ENCODE results near the gene SYNGR2. TPM values are rescaled to one million over a fixed set of nuclear protein-coding genes. Genes with fewer than 3 reads are reported as not detected.

SYNGR2 gene
- total and polyA plus RNA-seq, 2 experiments from 2014 or later, result 46.9 to 61.6 TPM

DNA sequence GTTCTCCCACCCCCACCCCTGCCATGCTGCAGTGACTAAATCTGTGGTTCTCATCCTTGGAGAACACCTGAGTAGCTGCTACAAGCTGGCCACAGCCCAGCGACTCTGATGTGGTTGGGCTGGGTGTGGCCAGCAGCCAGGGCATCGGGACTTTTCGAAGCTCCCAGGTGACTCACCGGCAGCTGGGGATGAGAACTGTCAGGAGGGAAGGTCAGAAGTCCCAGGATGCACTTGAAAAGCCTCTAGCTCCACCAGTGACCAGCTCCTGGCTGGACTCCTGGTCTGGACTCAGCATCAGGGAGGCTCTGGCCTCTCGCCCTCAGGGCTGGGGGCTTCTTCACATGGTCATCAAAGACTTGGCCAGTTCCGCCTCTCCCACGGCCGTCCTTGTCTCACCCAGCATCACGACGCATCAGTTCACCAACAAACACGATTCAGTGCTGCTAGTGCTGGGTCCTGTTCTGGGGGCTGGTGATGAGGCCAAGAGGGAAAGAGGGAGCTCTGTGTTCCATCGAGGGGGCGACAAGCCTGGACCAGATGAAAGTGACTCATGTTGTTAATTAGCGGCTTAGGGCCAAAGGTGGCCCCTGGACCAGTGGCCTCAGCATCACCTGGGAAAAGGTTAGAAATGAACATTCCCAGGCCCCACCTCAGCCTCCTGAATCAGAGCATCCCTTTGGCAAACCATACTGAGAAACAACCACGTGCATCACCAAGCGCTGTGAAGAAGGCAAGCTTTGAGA is 26.1 kb upstream of the SYNGR2 start:
- DNase-seq (ENCODE audit: low spot score) (no peak), ATAC-seq (no peak)
- no peak overlapping the region for H3K4me3 Mint-ChIP-seq
- H3K36me3 Mint-ChIP-seq (ENCODE audit: low read depth), result no peaks in the 10 kb centered on the region
- Histone ChIP-seq H3F3A (replicated peaks; ENCODE audit: low read depth) (0 out of 2 replicates have a peak, but pooled peaks cover 8% of the 10 kb centered on the region), H2AFZ (no peak overlapping the region), H3K79me2 (replicated peaks; ENCODE audit: insufficient read depth) (no peaks in the 10 kb centered on the region), H3K4me2 (no peak overlapping the region), H4K20me1 (replicated peaks; ENCODE audit: insufficient read depth) (no peaks in the 10 kb centered on the region), H3K9me2 (ENCODE audit: insufficient read depth) (no peaks in the 10 kb centered on the region), H3K27ac (ENCODE audit: low read depth) (no peak overlapping the region), H3K4me1 (ENCODE audit: insufficient read depth) (peaks cover 5% of the 10 kb centered on the region; the same call in 1 of the 2 replicates), H3K4me3 (no peak overlapping the region), H3K27me3 (ENCODE audit: insufficient read depth) (0 out of 2 replicates have a peak, but pooled peaks cover 3% of the 10 kb centered on the region), H3K36me3 (ENCODE audit: insufficient read depth) (no peaks in the 10 kb centered on the region)
- H3K4me1 Mint-ChIP-seq, result peaks cover 7% of the 10 kb centered on the region; the same call in 2 of the 3 replicates
- TF ChIP-seq, protein P1, sequence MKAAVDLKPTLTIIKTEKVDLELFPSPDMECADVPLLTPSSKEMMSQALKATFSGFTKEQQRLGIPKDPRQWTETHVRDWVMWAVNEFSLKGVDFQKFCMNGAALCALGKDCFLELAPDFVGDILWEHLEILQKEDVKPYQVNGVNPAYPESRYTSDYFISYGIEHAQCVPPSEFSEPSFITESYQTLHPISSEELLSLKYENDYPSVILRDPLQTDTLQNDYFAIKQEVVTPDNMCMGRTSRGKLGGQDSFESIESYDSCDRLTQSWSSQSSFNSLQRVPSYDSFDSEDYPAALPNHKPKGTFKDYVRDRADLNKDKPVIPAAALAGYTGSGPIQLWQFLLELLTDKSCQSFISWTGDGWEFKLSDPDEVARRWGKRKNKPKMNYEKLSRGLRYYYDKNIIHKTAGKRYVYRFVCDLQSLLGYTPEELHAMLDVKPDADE (IDR thresholded peaks at IDR 0.05), result no peak
- no peak for TF ChIP-seq ZNF114 (CRISPR knock-in tag; IDR thresholded peaks at IDR 0.05)
- no peak for TF ChIP-seq POLR2AphosphoS5 (IDR thresholded peaks at IDR 0.05; ENCODE audit: low read depth)
- TF ChIP-seq CREB1 (CRISPR knock-in tag; IDR thresholded peaks at IDR 0.05; ENCODE audit: low read depth), result no peak
- no peak for TF ChIP-seq EZH2phosphoT487 (IDR thresholded peaks at IDR 0.05; ENCODE audit: unreplicated experiment)
- TF ChIP-seq ZNF331 (CRISPR knock-in tag; IDR thresholded peaks at IDR 0.05; ENCODE audit: low read depth), result no peak
- no peak for TF ChIP-seq NANOG (IDR thresholded peaks at IDR 0.05; ENCODE audit: borderline replicate concordance)
- TF ChIP-seq STAT1 (IDR thresholded peaks at IDR 0.05; ENCODE audit: unreplicated experiment), result no peak
- H3K27ac Mint-ChIP-seq, result no peak overlapping the region
- peaks cover 6% of the 10 kb centered on the region for H3K27me3 Mint-ChIP-seq (ENCODE audit: insufficient read depth, low read depth, poor library complexity)
- no peaks in the 10 kb centered on the region for H3K9me3 Mint-ChIP-seq

GRCh38 chr17:78143214-78144146 is 24.9 kb upstream of the SYNGR2 start:
- Mint-ChIP-seq H3K27ac (no peak overlapping the region), H3K36me3 (ENCODE audit: low read depth) (no peaks in the 10 kb centered on the region), H3K4me1 (peaks cover 7% of the 10 kb centered on the region; the same call in 2 of the 3 replicates), H3K4me3 (no peak overlapping the region), H3K27me3 (ENCODE audit: insufficient read depth, low read depth, poor library complexity) (peaks cover 7% of the 10 kb centered on the region), H3K9me3 (no peaks in the 10 kb centered on the region)
- Histone ChIP-seq H3K36me3 (ENCODE audit: insufficient read depth) (no peaks in the 10 kb centered on the region), H3K79me2 (replicated peaks; ENCODE audit: insufficient read depth) (no peaks in the 10 kb centered on the region), H3K9me2 (ENCODE audit: insufficient read depth) (no peaks in the 10 kb centered on the region), H4K20me1 (replicated peaks; ENCODE audit: insufficient read depth) (no peaks in the 10 kb centered on the region), H3K4me2 (no peak overlapping the region), H3K27ac (ENCODE audit: low read depth) (no peak overlapping the region), H2AFZ (no peak overlapping the region), H3K4me1 (ENCODE audit: insufficient read depth) (peaks cover 5% of the 10 kb centered on the region; the same call in 1 of the 2 replicates), H3K4me3 (no peak overlapping the region), H3F3A (replicated peaks; ENCODE audit: low read depth) (0 out of 2 replicates have a peak, but pooled peaks cover 4% of the 10 kb centered on the region), H3K27me3 (ENCODE audit: insufficient read depth) (0 out of 2 replicates have a peak, but pooled peaks cover 3% of the 10 kb centered on the region)
- DNase-seq (ENCODE audit: low spot score), result no peak
- ATAC-seq, result no peak
- TF ChIP-seq CREB1 (CRISPR knock-in tag; IDR thresholded peaks at IDR 0.05; ENCODE audit: low read depth), result no peak
- no peak for TF ChIP-seq EZH2phosphoT487 (IDR thresholded peaks at IDR 0.05; ENCODE audit: unreplicated experiment)
- no peak for TF ChIP-seq POLR2AphosphoS5 (IDR thresholded peaks at IDR 0.05; ENCODE audit: low read depth)
- no peak for TF ChIP-seq ZNF114 (CRISPR knock-in tag; IDR thresholded peaks at IDR 0.05)
- TF ChIP-seq, protein P2, sequence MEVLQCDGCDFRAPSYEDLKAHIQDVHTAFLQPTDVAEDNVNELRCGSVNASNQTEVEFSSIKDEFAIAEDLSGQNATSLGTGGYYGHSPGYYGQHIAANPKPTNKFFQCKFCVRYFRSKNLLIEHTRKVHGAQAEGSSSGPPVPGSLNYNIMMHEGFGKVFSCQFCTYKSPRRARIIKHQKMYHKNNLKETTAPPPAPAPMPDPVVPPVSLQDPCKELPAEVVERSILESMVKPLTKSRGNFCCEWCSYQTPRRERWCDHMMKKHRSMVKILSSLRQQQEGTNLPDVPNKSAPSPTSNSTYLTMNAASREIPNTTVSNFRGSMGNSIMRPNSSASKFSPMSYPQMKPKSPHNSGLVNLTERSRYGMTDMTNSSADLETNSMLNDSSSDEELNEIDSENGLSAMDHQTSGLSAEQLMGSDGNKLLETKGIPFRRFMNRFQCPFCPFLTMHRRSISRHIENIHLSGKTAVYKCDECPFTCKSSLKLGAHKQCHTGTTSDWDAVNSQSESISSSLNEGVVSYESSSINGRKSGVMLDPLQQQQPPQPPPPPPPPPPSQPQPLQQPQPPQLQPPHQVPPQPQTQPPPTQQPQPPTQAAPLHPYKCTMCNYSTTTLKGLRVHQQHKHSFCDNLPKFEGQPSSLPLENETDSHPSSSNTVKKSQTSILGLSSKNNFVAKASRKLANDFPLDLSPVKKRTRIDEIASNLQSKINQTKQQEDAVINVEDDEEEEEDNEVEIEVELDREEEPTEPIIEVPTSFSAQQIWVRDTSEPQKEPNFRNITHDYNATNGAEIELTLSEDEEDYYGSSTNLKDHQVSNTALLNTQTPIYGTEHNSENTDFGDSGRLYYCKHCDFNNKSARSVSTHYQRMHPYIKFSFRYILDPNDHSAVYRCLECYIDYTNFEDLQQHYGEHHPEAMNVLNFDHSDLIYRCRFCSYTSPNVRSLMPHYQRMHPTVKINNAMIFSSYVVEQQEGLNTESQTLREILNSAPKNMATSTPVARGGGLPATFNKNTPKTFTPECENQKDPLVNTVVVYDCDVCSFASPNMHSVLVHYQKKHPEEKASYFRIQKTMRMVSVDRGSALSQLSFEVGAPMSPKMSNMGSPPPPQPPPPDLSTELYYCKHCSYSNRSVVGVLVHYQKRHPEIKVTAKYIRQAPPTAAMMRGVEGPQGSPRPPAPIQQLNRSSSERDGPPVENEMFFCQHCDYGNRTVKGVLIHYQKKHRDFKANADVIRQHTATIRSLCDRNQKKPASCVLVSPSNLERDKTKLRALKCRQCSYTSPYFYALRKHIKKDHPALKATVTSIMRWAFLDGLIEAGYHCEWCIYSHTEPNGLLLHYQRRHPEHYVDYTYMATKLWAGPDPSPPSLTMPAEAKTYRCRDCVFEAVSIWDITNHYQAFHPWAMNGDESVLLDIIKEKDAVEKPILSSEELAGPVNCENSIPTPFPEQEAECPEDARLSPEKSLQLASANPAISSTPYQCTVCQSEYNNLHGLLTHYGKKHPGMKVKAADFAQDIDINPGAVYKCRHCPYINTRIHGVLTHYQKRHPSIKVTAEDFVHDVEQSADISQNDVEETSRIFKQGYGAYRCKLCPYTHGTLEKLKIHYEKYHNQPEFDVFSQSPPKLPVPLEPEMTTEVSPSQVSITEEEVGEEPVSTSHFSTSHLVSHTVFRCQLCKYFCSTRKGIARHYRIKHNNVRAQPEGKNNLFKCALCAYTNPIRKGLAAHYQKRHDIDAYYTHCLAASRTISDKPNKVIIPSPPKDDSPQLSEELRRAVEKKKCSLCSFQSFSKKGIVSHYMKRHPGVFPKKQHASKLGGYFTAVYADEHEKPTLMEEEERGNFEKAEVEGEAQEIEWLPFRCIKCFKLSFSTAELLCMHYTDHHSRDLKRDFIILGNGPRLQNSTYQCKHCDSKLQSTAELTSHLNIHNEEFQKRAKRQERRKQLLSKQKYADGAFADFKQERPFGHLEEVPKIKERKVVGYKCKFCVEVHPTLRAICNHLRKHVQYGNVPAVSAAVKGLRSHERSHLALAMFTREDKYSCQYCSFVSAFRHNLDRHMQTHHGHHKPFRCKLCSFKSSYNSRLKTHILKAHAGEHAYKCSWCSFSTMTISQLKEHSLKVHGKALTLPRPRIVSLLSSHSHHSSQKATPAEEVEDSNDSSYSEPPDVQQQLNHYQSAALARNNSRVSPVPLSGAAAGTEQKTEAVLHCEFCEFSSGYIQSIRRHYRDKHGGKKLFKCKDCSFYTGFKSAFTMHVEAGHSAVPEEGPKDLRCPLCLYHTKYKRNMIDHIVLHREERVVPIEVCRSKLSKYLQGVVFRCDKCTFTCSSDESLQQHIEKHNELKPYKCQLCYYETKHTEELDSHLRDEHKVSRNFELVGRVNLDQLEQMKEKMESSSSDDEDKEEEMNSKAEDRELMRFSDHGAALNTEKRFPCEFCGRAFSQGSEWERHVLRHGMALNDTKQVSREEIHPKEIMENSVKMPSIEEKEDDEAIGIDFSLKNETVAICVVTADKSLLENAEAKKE (CRISPR knock-in tag; IDR thresholded peaks at IDR 0.05), result no peak
- TF ChIP-seq JUNB (IDR thresholded peaks at IDR 0.05; ENCODE audit: unreplicated experiment), result no peak
